MG63 (cell line): ENCODE data around the gene WIPF2. TPM values are rescaled to one million over a fixed set of nuclear protein-coding genes. Genes with fewer than 3 reads are reported as not detected.
"Not testable (repeated sequence)": the region's sequence is repeated elsewhere in the genome, so short reads cannot be mapped to it uniquely, and the experiment has no call there.

ENCODE experiments used
- DNase-seq: peaks from one replicate; pipeline ENCODE4 v3.0.0-alpha.2; 2020
- H3K27me3 ChIP-seq: fragments of 250-450 bp; sonication (Bioruptor Pico); 2 replicates; pipeline ENCODE4 v1.5.1; 2020; ENCODE audit warnings: mild to moderate bottlenecking, moderate library complexity
- H3K36me3 ChIP-seq: fragments of 250-450 bp; sonication (Bioruptor Pico); 2 replicates; pipeline ENCODE4 v1.5.1; 2020; ENCODE audit warnings: mild to moderate bottlenecking, moderate library complexity
- H3K4me3 ChIP-seq: fragments of 250-450 bp; sonication (Bioruptor Pico); 2 replicates; pipeline ENCODE4 v1.5.1; 2020; ENCODE audit warnings: mild to moderate bottlenecking, moderate library complexity
- H3K9me3 ChIP-seq: fragments of 250-450 bp; sonication (Bioruptor Pico); 2 replicates; pipeline ENCODE4 v1.5.1; 2020; ENCODE audit warnings: mild to moderate bottlenecking, moderate library complexity
- total RNA-seq: library from RNA; depleted of rRNA; stranded (reverse); fragments of >200 nt; shearing (Covaris generic); gene quantifications from 2 replicates; pipeline ENCODE4 v1.2.3, GENCODE V29; 2014; ENCODE audit warnings: low replicate concordance

Gene WIPF2
- total RNA-seq, 1 experiment from 2014 or later, result 7.4 TPM

DNA sequence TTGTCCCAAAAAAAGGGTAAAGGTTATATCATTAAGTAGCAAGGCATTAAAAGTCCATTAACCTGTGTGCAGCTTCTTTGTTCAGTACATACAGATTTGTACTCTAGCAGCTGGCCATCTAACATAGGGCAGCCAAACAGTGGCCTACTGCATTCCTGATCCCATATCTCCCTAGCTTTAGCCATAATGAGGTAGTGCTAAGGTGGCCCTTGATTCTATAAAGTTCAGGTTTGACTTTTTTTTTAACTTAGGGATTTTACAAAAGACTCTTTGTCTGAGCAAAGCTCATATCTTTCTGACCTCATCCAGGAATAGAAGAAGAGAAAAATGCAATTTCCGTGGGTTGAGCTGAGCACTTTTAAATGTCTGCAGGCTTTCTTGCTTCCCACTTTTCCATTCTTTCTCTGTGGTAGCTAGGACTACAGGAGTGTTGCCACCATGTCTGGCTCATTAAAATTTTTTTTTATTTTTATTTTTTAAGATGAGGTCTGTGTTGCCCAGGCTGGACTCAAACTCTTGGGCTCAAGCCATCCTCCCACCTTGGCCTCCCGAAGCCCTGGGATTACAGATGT, 49.1 kb downstream of the WIPF2 start:
- H3K4me3 ChIP-seq, result no peak overlapping the region
- DNase-seq, result no peak
- no peaks in the 10 kb centered on the region for H3K27me3 ChIP-seq
- peaks cover 59% of the 10 kb centered on the region for H3K36me3 ChIP-seq
- no peaks in the 10 kb centered on the region for H3K9me3 ChIP-seq

DNA sequence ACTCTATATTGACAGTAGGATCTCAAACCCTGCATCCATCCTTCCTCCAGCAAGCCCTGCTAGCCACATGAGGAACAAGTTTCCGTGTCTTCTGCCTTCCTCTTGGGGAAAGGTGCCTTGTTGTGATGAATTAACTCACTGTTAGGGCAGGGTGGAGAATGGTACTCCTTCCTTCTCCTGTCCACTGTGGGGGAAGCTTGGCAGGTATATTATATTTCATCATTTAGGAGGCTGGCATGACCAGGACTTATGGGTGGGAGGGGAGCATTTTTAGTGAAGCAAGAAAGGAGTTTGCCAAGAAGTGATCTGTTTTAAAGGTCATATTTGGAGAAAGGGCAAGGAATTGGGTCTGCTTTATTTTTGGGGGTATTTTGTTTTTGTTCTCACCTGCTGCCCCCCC, 59.3 kb downstream of the WIPF2 start:
- Histone ChIP-seq H3K4me3 (no peak overlapping the region), H3K27me3 (no peaks in the 10 kb centered on the region), H3K9me3 (no peaks in the 10 kb centered on the region), H3K36me3 (peaks cover 60% of the 10 kb centered on the region)
- no peak for DNase-seq

DNA sequence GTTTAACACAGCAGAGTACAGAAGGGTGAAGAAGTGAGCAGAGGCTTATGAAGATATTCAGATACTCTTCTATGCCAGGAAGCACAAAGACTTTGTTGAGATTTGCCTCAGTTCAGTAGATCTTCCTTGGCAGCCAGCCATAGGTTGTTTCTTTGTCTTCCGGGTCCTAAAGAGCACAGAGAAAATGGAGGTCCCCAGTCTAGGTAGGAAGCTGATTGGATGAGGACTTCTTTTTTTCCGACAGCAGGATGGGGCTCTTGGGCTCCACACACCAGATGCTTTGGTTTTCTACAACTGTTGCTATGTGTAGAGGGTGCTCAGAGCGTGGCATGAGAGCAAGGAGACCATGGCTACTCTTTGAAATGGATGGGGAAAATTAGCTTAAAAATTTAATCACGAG, 60.3 kb downstream of the WIPF2 start:
- Histone ChIP-seq H3K9me3 (no peaks in the 10 kb centered on the region), H3K27me3 (no peaks in the 10 kb centered on the region), H3K36me3 (peaks cover 54% of the 10 kb centered on the region), H3K4me3 (no peak overlapping the region)
- DNase-seq, result no peak

- Histone ChIP-seq H3K4me3 (no peak overlapping the region), H3K27me3 (no peaks in the 10 kb centered on the region), H3K36me3 (peaks cover 44% of the 10 kb centered on the region), H3K9me3 (no peaks in the 10 kb centered on the region)
- no peak for DNase-seq
These were observed 62.6 kb downstream of the WIPF2 start for GRCh38 chr17:40281663-40282062.

GRCh38 chr17:40283662-40284061, 64.6 kb downstream of the WIPF2 start:
- peak overlapping the region; percentile 37 for H3K4me3 ChIP-seq
- H3K9me3 ChIP-seq, result no peaks in the 10 kb centered on the region
- no peak for DNase-seq
- peaks cover 31% of the 10 kb centered on the region for H3K36me3 ChIP-seq
- H3K27me3 ChIP-seq, result no peaks in the 10 kb centered on the region

- H3K27me3 ChIP-seq, result no peaks in the 10 kb centered on the region
- peaks cover 33% of the 10 kb centered on the region for H3K36me3 ChIP-seq
- peak; percentile 65 for DNase-seq
- H3K9me3 ChIP-seq, result no peaks in the 10 kb centered on the region
- H3K4me3 ChIP-seq, result peak overlapping the region; percentile 37
These were observed 65.1 kb downstream of the WIPF2 start for GRCh38 chr17:40284085-40284713.

- no peak overlapping the region for H3K4me3 ChIP-seq
- H3K36me3 ChIP-seq, result peaks cover 37% of the 10 kb centered on the region
- H3K27me3 ChIP-seq, result no peaks in the 10 kb centered on the region
- no peaks in the 10 kb centered on the region for H3K9me3 ChIP-seq
- DNase-seq, result no peak
These were observed 67.4 kb downstream of the WIPF2 start for GRCh38 chr17:40286473-40286872.

GRCh38 chr17:40287159-40287493, 68.0 kb downstream of the WIPF2 start:
- Histone ChIP-seq H3K9me3 (no peaks in the 10 kb centered on the region), H3K36me3 (peaks cover 42% of the 10 kb centered on the region), H3K27me3 (no peaks in the 10 kb centered on the region), H3K4me3 (0 out of 2 replicates have a peak overlapping the region, but pooled peaks have one; percentile 6)
- no peak for DNase-seq

DNA sequence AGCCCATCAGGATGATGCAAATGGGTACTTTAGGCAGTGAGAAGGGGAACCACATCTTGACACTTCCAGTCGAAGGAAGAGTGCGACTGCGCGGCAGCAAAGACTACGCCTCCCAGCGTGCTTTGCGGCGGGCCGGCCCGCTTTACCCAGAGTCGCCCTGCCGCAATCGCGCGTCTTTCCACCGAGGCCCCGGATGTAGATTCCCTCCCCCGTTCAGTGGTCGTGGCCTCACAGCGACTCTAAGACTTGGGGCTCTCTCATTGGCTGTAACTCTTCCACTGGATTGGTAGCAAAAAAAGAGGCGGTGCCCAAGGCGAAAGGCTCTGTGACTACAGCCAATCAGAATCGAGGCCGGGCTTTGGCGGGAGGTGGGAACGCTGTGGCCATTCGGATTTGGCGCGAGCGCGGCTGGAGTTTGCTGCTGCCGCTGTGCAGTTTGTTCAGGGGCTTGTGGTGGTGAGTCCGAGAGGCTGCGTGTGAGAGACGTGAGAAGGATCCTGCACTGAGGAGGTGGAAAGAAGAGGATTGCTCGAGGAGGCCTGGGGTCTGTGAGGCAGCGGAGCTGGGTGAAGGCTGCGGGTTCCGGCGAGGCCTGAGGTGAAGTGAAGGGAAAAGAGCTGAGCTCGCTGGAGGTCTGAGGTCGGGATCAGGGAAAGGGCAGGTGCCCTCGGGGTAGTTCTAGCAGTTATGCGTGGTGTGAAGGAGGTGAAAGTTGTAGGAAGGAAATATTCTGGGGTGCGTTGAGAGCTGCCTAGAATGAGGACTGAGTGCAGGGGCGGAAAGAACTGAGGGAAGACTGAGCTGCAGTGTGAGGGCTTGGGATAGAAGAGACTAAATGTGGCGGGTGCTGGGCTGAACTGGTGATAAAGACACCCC, 68.6 kb downstream of the WIPF2 start, which contains the start of gene CDC6:
TSS of gene CDC6 (plus strand) at position 386 of the 876 bp plus-strand sequence. CDS start 1,542 bp downstream, outside the sequence.
- Histone ChIP-seq H3K4me3 (peak within 1 kb of the TSS; percentile 94), H3K27me3 (no peaks in the 10 kb centered on the region), H3K36me3 (peaks cover 41% of the 10 kb centered on the region), H3K9me3 (no peaks in the 10 kb centered on the region)
- DNase-seq, result peak; percentile 99

- no peaks in the 10 kb centered on the region for H3K9me3 ChIP-seq
- H3K27me3 ChIP-seq, result no peaks in the 10 kb centered on the region
- peak; percentile 44 for DNase-seq
- peaks cover 68% of the 10 kb centered on the region for H3K36me3 ChIP-seq
- H3K4me3 ChIP-seq, result no peak overlapping the region
These were observed 71.7 kb downstream of the WIPF2 start for GRCh38 chr17:40290629-40291280.

DNA sequence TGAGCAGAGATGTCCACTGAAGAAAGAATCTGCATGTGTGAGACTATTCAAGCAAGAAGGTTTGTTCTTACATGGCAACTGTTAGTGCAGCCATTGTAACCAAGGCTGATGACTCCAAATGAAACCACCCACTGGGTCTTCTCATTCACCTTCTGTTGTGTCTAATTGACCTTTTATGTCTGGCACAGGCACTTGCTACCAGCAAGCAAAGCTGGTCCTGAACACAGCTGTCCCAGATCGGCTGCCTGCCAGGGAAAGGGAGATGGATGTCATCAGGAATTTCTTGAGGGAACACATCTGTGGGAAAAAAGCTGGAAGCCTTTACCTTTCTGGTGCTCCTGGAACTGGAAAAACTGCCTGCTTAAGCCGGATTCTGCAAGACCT, 72.2 kb downstream of the WIPF2 start:
- no peak overlapping the region for H3K4me3 ChIP-seq
- no peaks in the 10 kb centered on the region for H3K9me3 ChIP-seq
- peaks cover 73% of the 10 kb centered on the region for H3K36me3 ChIP-seq
- DNase-seq, result no peak
- no peaks in the 10 kb centered on the region for H3K27me3 ChIP-seq

- DNase-seq, result no peak
- Histone ChIP-seq H3K9me3 (no peaks in the 10 kb centered on the region), H3K4me3 (no peak overlapping the region), H3K36me3 (peaks cover 85% of the 10 kb centered on the region), H3K27me3 (no peaks in the 10 kb centered on the region)
These were observed 74.3 kb downstream of the WIPF2 start for GRCh38 chr17:40293363-40293762.

DNA sequence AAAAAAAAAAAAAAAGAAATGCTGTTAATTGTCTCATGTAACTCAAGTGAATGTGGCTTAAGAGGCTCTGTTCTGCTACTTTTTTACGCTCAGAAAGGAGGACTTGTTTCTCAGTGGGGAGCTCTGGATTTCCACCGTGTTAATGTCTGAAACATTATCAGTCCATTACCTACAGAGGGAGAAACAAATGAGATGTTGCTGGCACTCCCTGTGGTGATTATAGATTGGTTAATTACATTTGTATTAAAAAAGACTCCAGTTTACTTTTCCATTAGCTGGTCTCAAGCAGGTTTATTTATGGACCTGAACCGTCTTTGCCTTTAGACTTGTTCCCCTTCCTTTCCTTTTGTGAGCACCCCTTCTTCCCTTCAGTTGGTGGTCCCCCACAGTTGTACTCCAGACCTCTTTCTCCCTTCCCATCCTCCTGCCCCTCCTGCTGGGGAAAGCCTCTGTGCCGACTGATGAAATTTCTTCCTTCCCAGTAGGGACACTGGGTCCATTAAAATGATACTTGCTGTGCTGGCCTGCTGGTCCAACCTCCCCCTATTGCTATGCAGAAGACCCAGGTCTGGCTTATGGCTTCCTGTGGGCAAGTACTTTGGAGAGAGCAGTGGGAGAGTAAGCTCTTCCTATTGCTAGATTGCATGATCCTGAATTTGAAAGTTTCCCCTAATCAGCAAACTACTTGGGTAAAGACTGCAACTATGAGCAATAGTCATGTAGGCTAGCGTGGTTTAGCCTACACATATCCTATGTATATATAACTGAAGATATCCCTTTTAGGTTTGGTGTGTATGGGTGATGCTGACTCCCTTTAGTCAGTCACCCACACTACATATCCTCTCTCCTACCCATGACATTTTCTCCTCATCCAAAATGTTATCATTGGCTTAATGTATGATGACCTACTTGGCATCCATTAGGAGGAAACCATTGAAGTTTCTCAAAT, 76.7 kb downstream of the WIPF2 start:
- Histone ChIP-seq H3K36me3 (peaks cover 87% of the 10 kb centered on the region), H3K4me3 (no peak overlapping the region), H3K9me3 (no peaks in the 10 kb centered on the region), H3K27me3 (no peaks in the 10 kb centered on the region)
- no peak for DNase-seq

- no peak overlapping the region for H3K4me3 ChIP-seq
- no peaks in the 10 kb centered on the region for H3K9me3 ChIP-seq
- DNase-seq, result no peak
- peaks cover 87% of the 10 kb centered on the region for H3K36me3 ChIP-seq
- H3K27me3 ChIP-seq, result no peaks in the 10 kb centered on the region
These were observed 78.4 kb downstream of the WIPF2 start for GRCh38 chr17:40297511-40297910.

GRCh38 chr17:40298726-40299125, 79.6 kb downstream of the WIPF2 start:
- Histone ChIP-seq H3K9me3 (no peaks in the 10 kb centered on the region), H3K36me3 (peaks cover 89% of the 10 kb centered on the region)
- DNase-seq, result no peak

DNA sequence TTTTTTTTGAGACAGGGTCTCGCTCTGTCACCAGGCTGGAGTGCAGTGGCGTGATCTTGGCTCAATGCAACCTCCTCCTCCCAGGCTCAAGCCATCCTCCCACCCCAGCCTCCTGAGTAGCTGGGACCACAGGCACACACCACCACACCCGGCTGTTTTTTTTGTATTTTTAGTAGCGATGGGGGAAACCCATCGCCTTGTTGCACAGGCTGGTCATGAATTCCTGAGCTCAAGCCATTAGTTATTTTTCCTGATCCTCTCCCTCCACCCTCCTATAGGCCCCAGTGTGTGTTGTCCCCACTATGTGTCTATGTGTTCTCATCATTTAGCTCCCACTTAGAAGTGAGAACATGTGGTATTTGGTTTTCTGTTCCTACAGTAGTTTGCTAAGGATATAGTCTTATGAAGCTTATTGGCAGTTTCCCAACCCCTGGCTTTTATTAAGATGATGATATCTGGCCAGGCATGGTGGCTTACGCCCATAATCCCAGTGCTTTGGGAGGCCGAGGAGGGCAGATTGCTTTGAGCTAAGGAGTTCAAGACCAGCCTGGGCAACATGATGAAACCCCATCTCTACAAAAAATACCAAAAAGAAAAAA, 80.2 kb downstream of the WIPF2 start:
- H3K4me3 ChIP-seq, H3K9me3 ChIP-seq, H3K27me3 ChIP-seq, DNase-seq: not testable (repeated sequence)
- H3K36me3 ChIP-seq, result peaks cover 83% of the 10 kb centered on the region

More at GRCh38 chr17:40298726-40299125, 79.6 kb downstream of the WIPF2 start:
- Histone ChIP-seq H3K4me3 (no peak overlapping the region), H3K27me3 (no peaks in the 10 kb centered on the region)
